HepG2 (cell line): ENCODE data around the gene MIPEP. TPM values are rescaled to one million over a fixed set of nuclear protein-coding genes. Genes with fewer than 3 reads are reported as not detected.

Experiments
- ATAC-seq: fragments of 200-7000 bp; cut with Tn5 transposase; 3 replicates; pipeline ENCODE4 v1.9.1; 2020; ENCODE audit warnings: mild to moderate bottlenecking, moderate library complexity
- BruUV-seq: library from RNA; stranded (reverse); fragments of 400-500 nt; replicated peaks from 2 replicates; lab custom pipeline; 2021; lab: Mats Ljungman, UMichigan
- CTCF ChIA-PET: fragments of 300-600 bp; formaldehyde crosslinking; extraction: SDS; loops from one replicate; lab custom pipeline; 2021; ENCODE audit warnings: low total read pairs, inconsistent platforms, low intra/inter-chr PET ratio; lab: Yijun Ruan, JAX
- POLR2A ChIA-PET: fragments of 350-600 bp; sonication (Branson Sonifier 250); formaldehyde crosslinking; loops from one replicate; lab custom pipeline; 2020; ENCODE audit warnings: antibody characterized with exemption, inconsistent platforms; lab: Yijun Ruan, JAX
- DNase-seq: peaks from one replicate; pipeline ENCODE4 v3.0.0-alpha.2; 2015; ENCODE audit warnings: low spot score
- FAIRE-seq: peaks from 3 replicates; lab custom pipeline; 2011; peaks lifted over from hg19 to GRCh38; lab: Jason Lieb, UNC
- H2AFZ ChIP-seq: one replicate; pipeline ENCODE4 v1.6.1; 2011; ENCODE audit warnings: low read length, inconsistent platforms
- H3K27ac ChIP-seq: fragments of 300-600 bp; 3 replicates; pipeline ENCODE4 v1.8.0; 2011; ENCODE audit warnings: mixed run types, mild to moderate bottlenecking, mixed read lengths, low read length, inconsistent platforms; ENCODE audit not compliant: insufficient read depth; ENCODE audit errors: extremely low read length
- H3K27me3 ChIP-seq, 2 experiments: fragments of 200-600 bp in 1 of 2; 2 replicates in 1 of 2; 3 replicates in 1 of 2; pipeline versions ENCODE4 v1.6.0 to v1.8.0; 2011; ENCODE audit warnings: low read length in 2 of 2, mild to moderate bottlenecking in 2 of 2, moderate library complexity in 2 of 2, inconsistent platforms in 1 of 2; ENCODE audit not compliant: insufficient read depth in 2 of 2, control insufficient read depth in 1 of 2
- H3K36me3 ChIP-seq, 2 experiments: fragments of 200-600 bp in 1 of 2; replicated peaks in 1 of 2; 2 replicates in 1 of 2; 3 replicates in 1 of 2; pipeline versions ENCODE4 v1.5.1 to v1.8.0; 2011; ENCODE audit warnings: low read length in 2 of 2, inconsistent platforms in 1 of 2; ENCODE audit not compliant: insufficient read depth in 2 of 2, control insufficient read depth in 1 of 2
- H3K4me1 ChIP-seq: 2 replicates; pipeline ENCODE4 v1.5.1; 2012; ENCODE audit warnings: low read length, inconsistent platforms; ENCODE audit not compliant: insufficient read depth
- H3K4me2 ChIP-seq: 2 replicates; pipeline ENCODE4 v1.6.0; 2011; ENCODE audit warnings: low read depth, low read length, inconsistent platforms
- H3K4me3 ChIP-seq, 3 experiments: fragments of 200-600 bp in 1 of 3; sonication (generic), shearing (Covaris generic) in 1 of 3; replicated peaks in 1 of 3; 2 replicates each; pipeline ENCODE4 v1.5.1; 2011 to 2016; ENCODE audit warnings: low read length in 3 of 3, inconsistent platforms in 2 of 3, low read depth in 2 of 3, mild to moderate bottlenecking in 2 of 3, control low read depth in 1 of 3, mixed read lengths in 1 of 3; ENCODE audit not compliant: insufficient read depth in 1 of 3
- H3K79me2 ChIP-seq: one replicate; pipeline ENCODE4 v1.6.1; 2011; ENCODE audit warnings: low read length, inconsistent platforms; ENCODE audit not compliant: insufficient read depth
- H3K9ac ChIP-seq: 2 replicates; pipeline ENCODE4 v1.6.0; 2011; ENCODE audit warnings: mild to moderate bottlenecking, low read depth, low read length, inconsistent platforms; ENCODE audit not compliant: insufficient read depth
- H3K9me3 ChIP-seq: 2 replicates; pipeline ENCODE4 v1.5.1; 2012; ENCODE audit warnings: mild to moderate bottlenecking, low read length
- H4K20me1 ChIP-seq: 2 replicates; pipeline ENCODE4 v1.6.0; 2011; ENCODE audit warnings: inconsistent platforms, mild to moderate bottlenecking, low read length, moderate library complexity; ENCODE audit not compliant: insufficient read depth
- HMG20B ChIP-seq: conservative IDR thresholded peaks from 2 replicates; pipeline ENCODE4 v1.6.1; 2016; ENCODE audit warnings: missing genetic modification reagents, missing compliant biosample characterization
- NR2C2 ChIP-seq: sonication (generic); formaldehyde crosslinking; IDR thresholded peaks from 2 replicates; pipeline ENCODE4 v1.4.0; 2020; ENCODE audit warnings: missing genetic modification reagents, mild to moderate bottlenecking, moderate library complexity, borderline replicate concordance
- SNAPC2 ChIP-seq: sonication (generic); formaldehyde crosslinking; IDR thresholded peaks from 2 replicates; pipeline ENCODE4 v1.8.1; 2022; ENCODE audit warnings: mild to moderate bottlenecking, missing genetic modification reagents
- ZEB1 ChIP-seq: IDR thresholded peaks from 2 replicates; pipeline ENCODE4 v1.6.1; 2012; ENCODE audit warnings: mild to moderate bottlenecking, low read depth, inconsistent platforms; ENCODE audit not compliant: insufficient replicate concordance
- ZMYM2 ChIP-seq: sonication (generic); formaldehyde crosslinking; IDR thresholded peaks from 2 replicates; pipeline ENCODE4 v1.8.0; 2022; ENCODE audit warnings: mild to moderate bottlenecking, missing genetic modification reagents
- ZNF274 ChIP-seq: sonication (generic); formaldehyde crosslinking; IDR thresholded peaks from 2 replicates; pipeline ENCODE4 v1.5.1; 2020; ENCODE audit warnings: mild to moderate bottlenecking, missing genetic modification reagents
- ZNF3 ChIP-seq: IDR thresholded peaks from 2 replicates; pipeline ENCODE4 v1.7.0; 2017; ENCODE audit warnings: inconsistent platforms
- ZNF569 ChIP-seq: sonication (generic); formaldehyde crosslinking; IDR thresholded peaks from 2 replicates; pipeline ENCODE4 v1.5.0; 2020; ENCODE audit warnings: mild to moderate bottlenecking, missing genetic modification reagents, moderate library complexity, borderline replicate concordance
- ZNF746 ChIP-seq: sonication (generic); formaldehyde crosslinking; IDR thresholded peaks from 2 replicates; pipeline ENCODE4 v1.8.0; 2022; ENCODE audit warnings: mild to moderate bottlenecking, missing genetic modification reagents
- WGBS: methylation state at CpG from one replicate; pipeline ENCODE4 v1.1.6; 2017; ENCODE audit warnings: low lambda C conversion rate; 5-methylcytosine and 5-hydroxymethylcytosine counted together
- in situ Hi-C: cut with HindIII; loops from 2 replicates; pipeline ENCODE4 v1.10.0; 2017; ENCODE audit warnings: low pct_unique_long_range_greater_than_20kb; ENCODE audit not compliant: extremely low pct_ligation_motif_present
- intact Hi-C: fragments of 100-400 bp; cut with micrococcal nuclease; formaldehyde crosslinking; loops from one replicate; pipeline ENCODE4 v1.10.0; 2022; ENCODE audit not compliant: unreplicated experiment
- polyA plus RNA-seq, 8 experiments: library from polyadenylated mRNA; depleted of rRNA in 3 of 8; stranded (reverse) in 7 of 8; unstranded in 1 of 8; fragments of >200 nt; fragmentation: Illumina TruSeq in 4 of 8; extraction: Trizol in 4 of 8; gene quantifications; 2 replicates each; pipeline versions ENCODE4 v1.2.1 to v1.2.3, GENCODE V29; 2011 to 2016; ENCODE audit warnings: low read depth in 4 of 8, missing spikeins in 1 of 8, mixed read lengths in 1 of 8; ENCODE audit not compliant: insufficient read depth in 1 of 8
- total RNA-seq, 5 experiments: library from RNA; depleted of rRNA; stranded (reverse); fragments of >200 nt; fragmentation: Illumina TruSeq; extraction: Trizol; gene quantifications; 2 replicates each; pipeline ENCODE4 v1.2.3, GENCODE V29; 2016; ENCODE audit warnings: low read depth in 1 of 5
- TF ChIP-seq, protein P1 (sequence below): sonication (generic); formaldehyde crosslinking; IDR thresholded peaks from 2 replicates; pipeline ENCODE4 v1.4.0; 2020; ENCODE audit warnings: missing genetic modification reagents, mild to moderate bottlenecking, borderline replicate concordance
- TF ChIP-seq, protein P2 (sequence below): sonication (generic); formaldehyde crosslinking; IDR thresholded peaks from 2 replicates; pipeline ENCODE4 v1.4.0; 2020; ENCODE audit warnings: missing genetic modification reagents
- TF ChIP-seq, protein P3 (sequence below), 2 experiments: IDR thresholded peaks; 2 replicates each; pipeline ENCODE4 v1.6.1; 2011 to 2012; ENCODE audit warnings: low read length in 2 of 2, borderline replicate concordance in 1 of 2, low read depth in 1 of 2, mild to moderate bottlenecking in 1 of 2, moderate library complexity in 1 of 2

The MIPEP gene
- total and polyA plus RNA-seq, 2 of the 13 experiments (the other 11 are each of a cell fraction or from before 2014, with no cell fraction given): 9.3 to 24.1 TPM

DNA sequence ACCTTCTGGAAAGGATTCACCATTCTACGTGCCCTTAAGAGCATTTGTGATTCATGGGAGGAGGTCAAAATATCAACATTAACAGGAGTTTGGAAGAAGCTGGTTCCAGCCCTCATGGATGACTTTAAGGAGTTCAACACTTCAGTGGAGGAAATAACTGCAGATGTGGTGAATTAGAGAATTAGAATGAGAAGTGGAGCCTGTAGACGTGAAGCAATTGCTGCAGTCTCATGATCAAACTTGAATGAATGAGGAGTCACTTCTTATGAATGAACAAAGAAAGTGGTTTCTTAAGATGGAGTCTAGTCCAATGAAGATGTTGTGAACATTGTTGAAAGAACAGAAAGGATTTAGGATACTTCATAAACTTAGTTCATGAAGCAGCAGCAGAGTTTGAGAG lies 189.9 kb downstream of the MIPEP start (continued):
- TF ChIP-seq, protein P1, sequence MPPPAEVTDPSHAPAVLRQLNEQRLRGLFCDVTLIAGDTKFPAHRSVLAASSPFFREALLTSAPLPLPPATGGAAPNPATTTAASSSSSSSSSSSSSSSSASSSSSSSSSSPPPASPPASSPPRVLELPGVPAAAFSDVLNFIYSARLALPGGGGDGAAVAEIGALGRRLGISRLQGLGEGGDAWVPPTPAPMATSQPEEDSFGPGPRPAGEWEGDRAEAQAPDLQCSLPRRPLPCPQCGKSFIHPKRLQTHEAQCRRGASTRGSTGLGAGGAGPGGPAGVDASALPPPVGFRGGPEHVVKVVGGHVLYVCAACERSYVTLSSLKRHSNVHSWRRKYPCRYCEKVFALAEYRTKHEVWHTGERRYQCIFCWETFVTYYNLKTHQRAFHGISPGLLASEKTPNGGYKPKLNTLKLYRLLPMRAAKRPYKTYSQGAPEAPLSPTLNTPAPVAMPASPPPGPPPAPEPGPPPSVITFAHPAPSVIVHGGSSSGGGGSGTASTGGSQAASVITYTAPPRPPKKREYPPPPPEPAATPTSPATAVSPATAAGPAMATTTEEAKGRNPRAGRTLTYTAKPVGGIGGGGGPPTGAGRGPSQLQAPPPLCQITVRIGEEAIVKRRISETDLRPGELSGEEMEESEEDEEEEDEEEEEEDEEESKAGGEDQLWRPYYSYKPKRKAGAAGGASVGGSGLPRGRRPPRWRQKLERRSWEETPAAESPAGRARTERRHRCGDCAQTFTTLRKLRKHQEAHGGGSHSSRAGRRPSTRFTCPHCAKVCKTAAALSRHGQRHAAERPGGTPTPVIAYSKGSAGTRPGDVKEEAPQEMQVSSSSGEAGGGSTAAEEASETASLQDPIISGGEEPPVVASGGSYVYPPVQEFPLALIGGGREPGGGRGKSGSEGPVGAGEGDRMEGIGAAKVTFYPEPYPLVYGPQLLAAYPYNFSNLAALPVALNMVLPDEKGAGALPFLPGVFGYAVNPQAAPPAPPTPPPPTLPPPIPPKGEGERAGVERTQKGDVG (CRISPR knock-in tag): no peak

DNA sequence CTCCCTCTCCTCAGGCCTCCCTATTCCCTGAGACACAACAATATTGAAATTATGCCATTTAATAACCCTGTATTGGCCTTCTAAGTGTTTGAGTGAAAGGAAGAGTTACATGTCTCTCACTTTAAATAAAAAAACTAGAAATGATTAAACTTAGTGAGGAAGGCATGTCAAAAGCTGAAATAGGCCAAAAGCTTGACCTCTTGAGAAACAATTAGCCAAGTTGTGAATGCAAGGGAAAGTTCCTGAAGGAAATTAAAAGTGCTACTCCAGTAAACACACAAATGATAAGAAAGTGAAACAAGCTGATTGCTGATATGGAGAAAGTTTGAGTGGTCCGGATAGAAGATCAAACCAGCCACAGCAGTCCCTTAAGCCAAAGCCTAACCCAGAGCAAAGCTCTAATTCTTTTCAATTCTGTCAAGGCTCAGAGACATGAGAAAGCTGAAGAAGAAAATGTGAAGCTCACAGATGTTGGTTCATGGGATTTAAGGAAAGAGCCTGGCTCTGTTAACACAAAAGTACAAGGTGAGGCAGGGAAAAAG lies 191.4 kb downstream of the MIPEP start:
- CTCF ChIA-PET: no interaction called here
- H3K4me3 ChIP-seq: no peak overlapping the region
- intact Hi-C loops (no loop called here), in situ Hi-C loops (no loop called here)
- no peaks in the 10 kb centered on the region for H3K9me3 ChIP-seq
- H3K27me3 ChIP-seq: 0 out of 5 replicates have a peak, but pooled peaks cover 0 to 1% of the 10 kb centered on the region in 2 experiments
- no peak overlapping the region for H3K4me2 ChIP-seq
- H3K36me3 ChIP-seq: no peaks in the 10 kb centered on the region
- DNase-seq (no peak), FAIRE-seq (no peak), ATAC-seq (no peak)
- no TSS peak for BruUV-seq
- no peaks in the 10 kb centered on the region for H3K79me2 ChIP-seq
- POLR2A ChIA-PET: no interaction called here
- H2AFZ ChIP-seq: no peak overlapping the region
- no peaks in the 10 kb centered on the region for H3K4me1 ChIP-seq
- H4K20me1 ChIP-seq: no peaks in the 10 kb centered on the region
- no peak overlapping the region for H3K9ac ChIP-seq
- no peak overlapping the region for H3K27ac ChIP-seq
- WGBS: 44% methylated on average over 1 of the region's 1 CpG
- TF ChIP-seq ZNF746 (no peak), ZNF274 (CRISPR knock-in tag) (no peak), ZMYM2 (CRISPR knock-in tag) (no peak), SNAPC2 (CRISPR knock-in tag) (no peak), NR2C2 (CRISPR knock-in tag) (no peak), ZNF3 (CRISPR knock-in tag) (no peak), HMG20B (CRISPR knock-in tag) (no peak), ZEB1 (no peak), ZNF569 (CRISPR knock-in tag) (no peak)
- TF ChIP-seq, protein P2, sequence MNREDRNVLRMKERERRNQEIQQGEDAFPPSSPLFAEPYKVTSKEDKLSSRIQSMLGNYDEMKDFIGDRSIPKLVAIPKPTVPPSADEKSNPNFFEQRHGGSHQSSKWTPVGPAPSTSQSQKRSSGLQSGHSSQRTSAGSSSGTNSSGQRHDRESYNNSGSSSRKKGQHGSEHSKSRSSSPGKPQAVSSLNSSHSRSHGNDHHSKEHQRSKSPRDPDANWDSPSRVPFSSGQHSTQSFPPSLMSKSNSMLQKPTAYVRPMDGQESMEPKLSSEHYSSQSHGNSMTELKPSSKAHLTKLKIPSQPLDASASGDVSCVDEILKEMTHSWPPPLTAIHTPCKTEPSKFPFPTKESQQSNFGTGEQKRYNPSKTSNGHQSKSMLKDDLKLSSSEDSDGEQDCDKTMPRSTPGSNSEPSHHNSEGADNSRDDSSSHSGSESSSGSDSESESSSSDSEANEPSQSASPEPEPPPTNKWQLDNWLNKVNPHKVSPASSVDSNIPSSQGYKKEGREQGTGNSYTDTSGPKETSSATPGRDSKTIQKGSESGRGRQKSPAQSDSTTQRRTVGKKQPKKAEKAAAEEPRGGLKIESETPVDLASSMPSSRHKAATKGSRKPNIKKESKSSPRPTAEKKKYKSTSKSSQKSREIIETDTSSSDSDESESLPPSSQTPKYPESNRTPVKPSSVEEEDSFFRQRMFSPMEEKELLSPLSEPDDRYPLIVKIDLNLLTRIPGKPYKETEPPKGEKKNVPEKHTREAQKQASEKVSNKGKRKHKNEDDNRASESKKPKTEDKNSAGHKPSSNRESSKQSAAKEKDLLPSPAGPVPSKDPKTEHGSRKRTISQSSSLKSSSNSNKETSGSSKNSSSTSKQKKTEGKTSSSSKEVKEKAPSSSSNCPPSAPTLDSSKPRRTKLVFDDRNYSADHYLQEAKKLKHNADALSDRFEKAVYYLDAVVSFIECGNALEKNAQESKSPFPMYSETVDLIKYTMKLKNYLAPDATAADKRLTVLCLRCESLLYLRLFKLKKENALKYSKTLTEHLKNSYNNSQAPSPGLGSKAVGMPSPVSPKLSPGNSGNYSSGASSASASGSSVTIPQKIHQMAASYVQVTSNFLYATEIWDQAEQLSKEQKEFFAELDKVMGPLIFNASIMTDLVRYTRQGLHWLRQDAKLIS (CRISPR knock-in tag): no peak
- TF ChIP-seq, protein P3, sequence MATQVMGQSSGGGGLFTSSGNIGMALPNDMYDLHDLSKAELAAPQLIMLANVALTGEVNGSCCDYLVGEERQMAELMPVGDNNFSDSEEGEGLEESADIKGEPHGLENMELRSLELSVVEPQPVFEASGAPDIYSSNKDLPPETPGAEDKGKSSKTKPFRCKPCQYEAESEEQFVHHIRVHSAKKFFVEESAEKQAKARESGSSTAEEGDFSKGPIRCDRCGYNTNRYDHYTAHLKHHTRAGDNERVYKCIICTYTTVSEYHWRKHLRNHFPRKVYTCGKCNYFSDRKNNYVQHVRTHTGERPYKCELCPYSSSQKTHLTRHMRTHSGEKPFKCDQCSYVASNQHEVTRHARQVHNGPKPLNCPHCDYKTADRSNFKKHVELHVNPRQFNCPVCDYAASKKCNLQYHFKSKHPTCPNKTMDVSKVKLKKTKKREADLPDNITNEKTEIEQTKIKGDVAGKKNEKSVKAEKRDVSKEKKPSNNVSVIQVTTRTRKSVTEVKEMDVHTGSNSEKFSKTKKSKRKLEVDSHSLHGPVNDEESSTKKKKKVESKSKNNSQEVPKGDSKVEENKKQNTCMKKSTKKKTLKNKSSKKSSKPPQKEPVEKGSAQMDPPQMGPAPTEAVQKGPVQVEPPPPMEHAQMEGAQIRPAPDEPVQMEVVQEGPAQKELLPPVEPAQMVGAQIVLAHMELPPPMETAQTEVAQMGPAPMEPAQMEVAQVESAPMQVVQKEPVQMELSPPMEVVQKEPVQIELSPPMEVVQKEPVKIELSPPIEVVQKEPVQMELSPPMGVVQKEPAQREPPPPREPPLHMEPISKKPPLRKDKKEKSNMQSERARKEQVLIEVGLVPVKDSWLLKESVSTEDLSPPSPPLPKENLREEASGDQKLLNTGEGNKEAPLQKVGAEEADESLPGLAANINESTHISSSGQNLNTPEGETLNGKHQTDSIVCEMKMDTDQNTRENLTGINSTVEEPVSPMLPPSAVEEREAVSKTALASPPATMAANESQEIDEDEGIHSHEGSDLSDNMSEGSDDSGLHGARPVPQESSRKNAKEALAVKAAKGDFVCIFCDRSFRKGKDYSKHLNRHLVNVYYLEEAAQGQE (IDR thresholded peaks at IDR 0.05; ENCODE audit: borderline replicate concordance in 1 of 2, low read depth in 1 of 2, low read length in 2 of 2): no peak
